OCI-LY1 (cell line): ENCODE results near the gene C19orf33.

Source experiments
- H2AFZ ChIP-seq: fragments of 200-600 bp; sonication (generic), shearing (Covaris generic); 2 replicates; pipeline ENCODE4 v1.6.0; 2014; ENCODE audit warnings: antibody characterized with exemption, mild to moderate bottlenecking, low read length
- H3F3A ChIP-seq: fragments of 200-600 bp; sonication (generic), shearing (Covaris generic); 2 replicates; pipeline ENCODE4 v1.6.0; 2014; ENCODE audit warnings: mild to moderate bottlenecking, antibody characterized with exemption, low read length, moderate library complexity; ENCODE audit not compliant: insufficient read depth
- H3K27ac ChIP-seq: fragments of 200-600 bp; sonication (generic); 2 replicates; pipeline ENCODE4 v1.5.1; 2014; ENCODE audit warnings: low read length, mixed run types, mild to moderate bottlenecking, low read depth; ENCODE audit not compliant: poor library complexity, severe bottlenecking
- H3K27me3 ChIP-seq: fragments of 200-600 bp; sonication (generic); 2 replicates; pipeline ENCODE4 v1.6.0; 2014; ENCODE audit warnings: antibody characterized with exemption, mild to moderate bottlenecking, low read length, moderate library complexity; ENCODE audit not compliant: insufficient read depth
- H3K36me3 ChIP-seq: fragments of 200-600 bp; sonication (generic); 2 replicates; pipeline ENCODE4 v1.6.1; 2014; ENCODE audit warnings: mild to moderate bottlenecking, antibody characterized with exemption, low read length, moderate library complexity, mixed read lengths; ENCODE audit not compliant: insufficient read depth
- H3K4me1 ChIP-seq: fragments of 200-600 bp; sonication (generic); 2 replicates; pipeline ENCODE4 v1.5.1; 2014; ENCODE audit warnings: mild to moderate bottlenecking, low read length, moderate library complexity; ENCODE audit not compliant: insufficient read depth, severe bottlenecking
- H3K4me2 ChIP-seq: fragments of 200-600 bp; sonication (generic), shearing (Covaris generic); 2 replicates; pipeline ENCODE4 v1.6.1; 2014; ENCODE audit warnings: low read length
- H3K4me3 ChIP-seq: fragments of 200-600 bp; sonication (generic); 2 replicates; pipeline ENCODE4 v1.5.1; 2014; ENCODE audit warnings: low read length, low read depth, mild to moderate bottlenecking, mixed read lengths; ENCODE audit not compliant: poor library complexity, severe bottlenecking
- H3K79me2 ChIP-seq: fragments of 200-600 bp; shearing (Covaris generic); 2 replicates; pipeline ENCODE4 v1.6.1; 2016; ENCODE audit warnings: mixed run types, low read length, mixed read lengths; ENCODE audit not compliant: insufficient read depth
- H3K9ac ChIP-seq: fragments of 200-600 bp; sonication (generic), shearing (Covaris generic); 2 replicates; pipeline ENCODE4 v1.6.1; 2014; ENCODE audit warnings: mild to moderate bottlenecking, low read length, mixed read lengths
- H3K9me2 ChIP-seq: fragments of 200-600 bp; sonication (generic), shearing (Covaris generic); 2 replicates; pipeline ENCODE4 v1.6.1; 2014; ENCODE audit warnings: low read depth, mild to moderate bottlenecking, low read length, mixed read lengths
- H3K9me3 ChIP-seq: fragments of 200-600 bp; shearing (Covaris generic); 2 replicates; pipeline ENCODE4 v1.6.1; 2014; ENCODE audit warnings: low read length, mixed read lengths
- H4K20me1 ChIP-seq: fragments of 200-600 bp; sonication (generic), shearing (Covaris generic); 2 replicates; pipeline ENCODE4 v1.6.0; 2016; ENCODE audit warnings: mild to moderate bottlenecking, low read length; ENCODE audit not compliant: insufficient read depth
- EZH2 ChIP-seq: fragments of 200-600 bp; sonication (generic), shearing (Covaris generic); IDR thresholded peaks from 2 replicates; pipeline ENCODE4 v1.8.0; 2017; ENCODE audit warnings: borderline replicate concordance, mixed run types, mild to moderate bottlenecking, antibody characterized with exemption, low read length, moderate library complexity, mixed read lengths
- TF ChIP-seq, protein P1 (sequence below): fragments of 200-600 bp; sonication (generic), shearing (Covaris generic); IDR thresholded peaks from 2 replicates; pipeline ENCODE4 v1.5.1; 2017; ENCODE audit warnings: mild to moderate bottlenecking, antibody characterized with exemption, low read length, moderate library complexity, mixed read lengths

C19orf33 gene

GRCh38 chr19:38288123-38288855, 15.8 kb upstream of the C19orf33 start:
- Histone ChIP-seq H3K4me1 (peaks cover 10% of the 10 kb centered on the region), H3F3A (no peaks in the 10 kb centered on the region), H4K20me1 (no peaks in the 10 kb centered on the region)

GRCh38 chr19:38289955-38290354, 14.1 kb upstream of the C19orf33 start:
- Histone ChIP-seq H3K9me2 (no peaks in the 10 kb centered on the region), H3K4me3 (no peak overlapping the region), H3K9me3 (no peaks in the 10 kb centered on the region), H3K27me3 (no peaks in the 10 kb centered on the region), H4K20me1 (no peaks in the 10 kb centered on the region), H3K4me1 (no peaks in the 10 kb centered on the region), H3K36me3 (peaks cover 61% of the 10 kb centered on the region), H3K4me2 (no peak overlapping the region), H3K79me2 (no peaks in the 10 kb centered on the region), H3K9ac (no peak overlapping the region), H2AFZ (no peak overlapping the region), H3F3A (no peaks in the 10 kb centered on the region), H3K27ac (no peak overlapping the region)
- TF ChIP-seq EZH2, result no peak
- TF ChIP-seq, protein P1, sequence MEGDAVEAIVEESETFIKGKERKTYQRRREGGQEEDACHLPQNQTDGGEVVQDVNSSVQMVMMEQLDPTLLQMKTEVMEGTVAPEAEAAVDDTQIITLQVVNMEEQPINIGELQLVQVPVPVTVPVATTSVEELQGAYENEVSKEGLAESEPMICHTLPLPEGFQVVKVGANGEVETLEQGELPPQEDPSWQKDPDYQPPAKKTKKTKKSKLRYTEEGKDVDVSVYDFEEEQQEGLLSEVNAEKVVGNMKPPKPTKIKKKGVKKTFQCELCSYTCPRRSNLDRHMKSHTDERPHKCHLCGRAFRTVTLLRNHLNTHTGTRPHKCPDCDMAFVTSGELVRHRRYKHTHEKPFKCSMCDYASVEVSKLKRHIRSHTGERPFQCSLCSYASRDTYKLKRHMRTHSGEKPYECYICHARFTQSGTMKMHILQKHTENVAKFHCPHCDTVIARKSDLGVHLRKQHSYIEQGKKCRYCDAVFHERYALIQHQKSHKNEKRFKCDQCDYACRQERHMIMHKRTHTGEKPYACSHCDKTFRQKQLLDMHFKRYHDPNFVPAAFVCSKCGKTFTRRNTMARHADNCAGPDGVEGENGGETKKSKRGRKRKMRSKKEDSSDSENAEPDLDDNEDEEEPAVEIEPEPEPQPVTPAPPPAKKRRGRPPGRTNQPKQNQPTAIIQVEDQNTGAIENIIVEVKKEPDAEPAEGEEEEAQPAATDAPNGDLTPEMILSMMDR, result no peak

More at GRCh38 chr19:38288123-38288855, 15.8 kb upstream of the C19orf33 start:
- no peaks in the 10 kb centered on the region for H3K9me3 ChIP-seq
- no peaks in the 10 kb centered on the region for H3K9me2 ChIP-seq
- no peak overlapping the region for H2AFZ ChIP-seq
- H3K27me3 ChIP-seq, result no peaks in the 10 kb centered on the region
- no peak overlapping the region for H3K27ac ChIP-seq
- no peak overlapping the region for H3K9ac ChIP-seq
- no peaks in the 10 kb centered on the region for H3K79me2 ChIP-seq
- no peak overlapping the region for H3K4me2 ChIP-seq
- TF ChIP-seq, protein P1, result no peak
- no peak for TF ChIP-seq EZH2
- no peak overlapping the region for H3K4me3 ChIP-seq
- peaks cover 72% of the 10 kb centered on the region for H3K36me3 ChIP-seq

GRCh38 chr19:38290631-38291147, 13.4 kb upstream of the C19orf33 start:
- Histone ChIP-seq H3K4me2 (no peak overlapping the region), H3K36me3 (peaks cover 54% of the 10 kb centered on the region), H3K9me2 (no peaks in the 10 kb centered on the region), H3K4me1 (no peaks in the 10 kb centered on the region), H4K20me1 (no peaks in the 10 kb centered on the region), H3K27ac (no peak overlapping the region), H3K9me3 (no peaks in the 10 kb centered on the region), H3F3A (no peaks in the 10 kb centered on the region), H3K9ac (no peak overlapping the region), H3K4me3 (no peak overlapping the region), H2AFZ (no peak overlapping the region), H3K79me2 (no peaks in the 10 kb centered on the region), H3K27me3 (no peaks in the 10 kb centered on the region)
- TF ChIP-seq EZH2, result no peak
- TF ChIP-seq, protein P1, result no peak
